ENCODE measurements around the gene PARD3.

- TF ChIP-seq CTCF (IDR thresholded peaks at IDR 0.05 in 2 of 3, conservative IDR thresholded peaks at IDR 0.05 in 1 of 3; ENCODE audit: borderline replicate concordance in 1 of 3, insufficient read depth in 1 of 3, low read depth in 2 of 3, low read length in 2 of 3) (no peak), POLR2AphosphoS5 (IDR thresholded peaks at IDR 0.05; ENCODE audit: low read depth, low read length) (no peak), JUND (IDR thresholded peaks at IDR 0.05) (no peak)
These were observed 52.9 kb downstream of the PARD3 start for GRCh38 chr10:34762156-34762555.

Data from HCT116 (cell line).